WI38 (cell line): ENCODE measurements around the gene BCAR3.
"Not testable (repeated sequence)": the region's sequence is repeated elsewhere in the genome, so short reads cannot be mapped to it uniquely, and the experiment has no call there.

Experiments used
- H3K4me3 ChIP-seq: 2 replicates; pipeline ENCODE4 v1.5.1; 2011; ENCODE audit warnings: low read depth, mild to moderate bottlenecking, control low read depth, low read length
- CTCF ChIP-seq: IDR thresholded peaks from 2 replicates; pipeline ENCODE4 v1.5.1; 2012; ENCODE audit warnings: low read depth, mild to moderate bottlenecking, control low read depth, low read length

The BCAR3 gene

GRCh38 chr1:93559045-93559444 is 122.6 kb downstream of the BCAR3 start:
- H3K4me3 ChIP-seq, result no peak overlapping the region
- TF ChIP-seq CTCF, result no peak

DNA sequence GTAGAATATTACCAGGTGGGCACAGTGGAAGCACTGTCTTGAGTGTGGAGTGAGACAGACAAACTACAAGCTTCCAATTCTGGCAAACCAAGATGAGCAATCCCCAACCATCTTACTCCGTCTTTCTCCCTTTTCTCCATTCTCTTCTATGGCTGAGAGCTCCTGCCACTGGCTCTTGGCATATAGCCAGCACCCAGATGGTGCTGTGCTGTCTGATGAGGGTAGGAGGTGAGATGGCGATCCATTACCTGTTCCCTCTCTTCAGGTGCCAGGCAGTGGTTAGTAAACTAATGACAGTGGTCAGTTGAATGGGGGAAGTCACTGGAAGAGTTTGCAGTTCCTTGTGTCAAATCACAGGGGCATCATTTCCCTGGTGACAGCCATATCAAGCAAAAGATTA is 125.3 kb downstream of the BCAR3 start:
- TF ChIP-seq CTCF, result no peak
- H3K4me3 ChIP-seq, result no peak overlapping the region

DNA sequence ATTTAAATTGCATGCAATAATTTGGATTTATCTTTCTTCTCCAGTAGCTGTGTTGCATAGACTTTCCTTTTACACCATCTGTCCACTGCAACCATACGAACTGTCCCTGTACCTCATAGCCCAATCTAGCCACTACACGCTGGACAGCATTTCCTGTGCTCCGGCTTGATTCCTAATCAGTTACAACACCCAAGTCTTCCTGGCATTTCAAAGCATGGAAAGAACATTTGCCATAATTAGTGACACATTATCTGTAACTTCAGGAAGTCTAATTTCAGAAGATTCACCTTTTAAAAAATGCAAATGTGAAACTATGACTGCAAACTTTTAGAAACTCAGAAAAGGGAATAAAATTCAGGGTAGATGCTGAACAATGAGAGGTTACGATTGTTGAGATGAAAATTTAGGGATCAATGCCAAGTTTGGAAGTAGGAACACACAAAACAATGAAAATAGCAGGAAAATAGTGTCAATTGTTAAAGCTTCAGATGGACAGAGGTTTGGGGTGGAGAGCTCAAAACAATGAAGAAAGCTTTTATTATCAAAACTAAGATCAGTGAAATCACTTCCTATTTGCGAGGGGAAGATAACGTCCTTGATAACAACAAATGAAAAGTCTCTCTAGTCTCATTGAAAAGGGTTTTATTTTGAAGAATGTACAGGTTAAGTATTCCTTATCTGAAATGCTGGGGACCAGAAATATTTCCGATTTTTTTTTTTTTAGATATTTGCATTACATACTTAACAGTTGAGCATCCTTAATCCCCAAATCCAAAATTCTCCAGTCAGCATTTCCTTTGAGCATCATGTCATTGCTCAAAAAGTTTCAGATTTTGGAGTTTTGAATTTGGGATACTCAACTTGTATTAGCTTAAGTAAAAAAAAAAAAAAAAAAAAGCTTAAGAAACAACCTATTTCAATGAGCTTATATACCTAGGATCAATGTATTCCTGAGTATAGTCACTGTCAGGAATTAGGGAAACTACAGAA is 126.5 kb downstream of the BCAR3 start:
- no peak for TF ChIP-seq CTCF
- H3K4me3 ChIP-seq, result no peak overlapping the region

DNA sequence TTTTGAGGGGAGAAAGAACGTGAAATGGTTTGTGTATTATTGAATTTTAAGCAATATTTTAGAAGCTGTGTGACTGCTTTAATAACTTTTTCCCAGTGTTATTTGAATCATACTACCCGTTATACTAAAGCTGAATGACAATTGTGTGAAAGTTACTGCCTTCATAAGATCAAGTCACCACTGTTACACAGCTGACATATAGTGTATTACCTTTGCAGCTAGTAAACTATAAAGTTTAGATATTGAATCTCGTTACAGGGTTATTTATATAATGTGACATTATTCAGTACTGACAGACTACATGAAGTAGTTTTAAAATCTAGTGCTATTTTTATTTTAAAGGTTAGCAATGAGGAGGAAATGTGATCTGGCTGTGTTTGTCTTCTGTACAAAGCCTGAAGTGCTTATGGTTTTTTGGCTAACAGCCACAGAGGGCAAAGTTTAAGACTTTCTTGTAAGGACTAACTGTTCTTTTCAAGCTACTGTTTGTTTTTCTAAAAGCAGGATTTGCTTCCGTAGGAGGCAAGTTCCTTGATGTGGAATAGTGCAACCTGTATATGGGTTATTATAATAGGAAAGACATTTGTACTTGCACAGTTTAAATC is 127.6 kb downstream of the BCAR3 start:
- not testable (repeated sequence) for H3K4me3 ChIP-seq

DNA sequence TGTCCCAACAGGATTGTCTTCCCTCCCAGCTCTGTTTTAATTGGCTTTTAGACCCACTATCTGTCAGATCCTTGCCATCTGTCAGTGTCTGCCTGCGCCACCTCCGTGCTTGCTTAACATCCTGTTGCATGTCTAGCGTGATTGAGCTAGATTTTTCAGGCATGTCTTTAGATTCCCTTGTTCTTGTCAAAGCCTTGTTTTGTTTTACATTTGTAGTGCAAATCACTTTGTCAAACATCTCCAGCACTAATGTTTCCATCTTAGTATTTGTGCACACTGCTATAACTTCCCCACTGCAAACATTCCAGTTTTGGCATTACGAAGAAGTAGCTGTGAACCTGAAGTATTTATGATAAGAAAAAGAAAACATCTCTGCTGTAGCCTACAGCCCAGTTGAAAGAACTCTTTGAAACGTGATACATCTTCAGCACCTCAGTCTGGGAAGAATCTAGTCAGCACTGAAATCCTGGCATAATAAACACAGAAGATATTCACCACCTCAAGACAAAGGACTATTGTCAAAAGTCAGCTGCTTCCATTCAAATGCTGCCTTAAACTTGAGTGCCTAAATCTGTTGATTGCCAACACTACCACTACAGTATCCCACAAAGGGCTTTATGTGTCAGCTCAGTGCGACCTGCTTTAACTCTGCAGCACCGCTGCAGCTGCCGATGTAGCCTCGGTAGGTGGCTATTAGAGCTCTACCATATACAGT is 128.7 kb downstream of the BCAR3 start:
- TF ChIP-seq CTCF, result no peak
- no peak overlapping the region for H3K4me3 ChIP-seq

- no peak for TF ChIP-seq CTCF
- H3K4me3 ChIP-seq, result no peak overlapping the region
Observed at GRCh38 chr1:93549811-93550210, 131.8 kb downstream of the BCAR3 start.

GRCh38 chr1:93549131-93549530 is 132.5 kb downstream of the BCAR3 start:
- no peak overlapping the region for H3K4me3 ChIP-seq
- no peak for TF ChIP-seq CTCF
